K562 (cell line): ENCODE data around the gene DAPK1.

Source experiments
- CEBPG ChIP-seq, 3 experiments: fragments of 200-800 bp in 1 of 3; sonication (Bioruptor generic) in 1 of 3; sonication (generic) in 1 of 3; formaldehyde crosslinking in 1 of 3; IDR thresholded peaks in 2 of 3; conservative IDR thresholded peaks in 1 of 3; 2 replicates each; pipeline versions ENCODE4 v1.6.1 to v1.8.0; 2016 to 2022; ENCODE audit warnings: missing compliant biosample characterization in 2 of 3, missing genetic modification characterization in 2 of 3, mild to moderate bottlenecking in 1 of 3, missing genetic modification reagents in 1 of 3
- CTCF ChIP-seq, 3 experiments: IDR thresholded peaks in 2 of 3; conservative IDR thresholded peaks in 1 of 3; 2 replicates each; pipeline ENCODE4 v1.5.1; 2011 to 2012; ENCODE audit warnings: low read length in 3 of 3, mild to moderate bottlenecking in 3 of 3, control low read depth in 2 of 3, improper control_type of control experiment in 1 of 3, inconsistent platforms in 1 of 3, low read depth in 1 of 3, mixed read lengths in 1 of 3, moderate library complexity in 1 of 3; ENCODE audit not compliant: insufficient read depth in 2 of 3
- E4F1 ChIP-seq: fragments of 250-450 bp; sonication (Bioruptor Pico); IDR thresholded peaks from 2 replicates; pipeline ENCODE4 v1.5.0; 2021; ENCODE audit warnings: mild to moderate bottlenecking, borderline replicate concordance
- MEIS2 ChIP-seq: fragments of 450-650 bp; IDR thresholded peaks from 2 replicates; pipeline ENCODE4 v1.6.1; 2014; ENCODE audit warnings: mild to moderate bottlenecking; ENCODE audit not compliant: partially characterized antibody
- NR3C1 ChIP-seq: sonication (generic); formaldehyde crosslinking; IDR thresholded peaks from 2 replicates; pipeline ENCODE4 v1.8.1; 2022; ENCODE audit warnings: missing genetic modification reagents
- POLR2A ChIP-seq: fragments of 450-650 bp; conservative IDR thresholded peaks from 2 replicates; pipeline ENCODE4 v1.6.1; 2016
- SMARCA4 ChIP-seq: fragments of 450-650 bp; IDR thresholded peaks from 2 replicates; pipeline ENCODE4 v1.6.1; 2016
- TBP ChIP-seq: optimal IDR thresholded peaks from 2 replicates; pipeline ENCODE3; 2011; ENCODE audit warnings: low read depth, low read length, improper control_type of control experiment
- ZKSCAN1 ChIP-seq: fragments of 150-350 bp; IDR thresholded peaks from 2 replicates; pipeline ENCODE4 v1.6.1; 2016; ENCODE audit warnings: low read depth, low read length

- TF ChIP-seq CEBPG (CRISPR knock-in tag; IDR thresholded peaks at IDR 0.05) (no peak), CEBPG (tag; conservative IDR thresholded peaks at IDR 0.05 in 1 of 2, IDR thresholded peaks at IDR 0.05 in 1 of 2) (no peak), POLR2A (no peak), CTCF (IDR thresholded peaks at IDR 0.05 in 2 of 3, conservative IDR thresholded peaks at IDR 0.05 in 1 of 3; ENCODE audit: insufficient read depth in 2 of 3, low read depth in 1 of 3, low read length in 3 of 3) (no peak), NR3C1 (CRISPR knock-in tag) (no peak), E4F1 (no peak), TBP (no peak), MEIS2 (no peak), SMARCA4 (no peak), ZKSCAN1 (no peak)
Measured at GRCh38 chr9:87606841-87607521, 109.3 kb downstream of the DAPK1 start.
